C1 segment of cervical spinal cord (tissue), 14 donors: ENCODE results near the gene CREG1.

Experiments used
- DNase-seq, 14 donors: peaks; one replicate each; lab custom pipeline; 2025; lab: John Stamatoyannopoulos, UW

CREG1 gene

GRCh38 chr1:167532964-167533824, 20.4 kb downstream of the CREG1 start:
- DNase-seq, result peak in 1 of 14 donors; percentile 56

DNA sequence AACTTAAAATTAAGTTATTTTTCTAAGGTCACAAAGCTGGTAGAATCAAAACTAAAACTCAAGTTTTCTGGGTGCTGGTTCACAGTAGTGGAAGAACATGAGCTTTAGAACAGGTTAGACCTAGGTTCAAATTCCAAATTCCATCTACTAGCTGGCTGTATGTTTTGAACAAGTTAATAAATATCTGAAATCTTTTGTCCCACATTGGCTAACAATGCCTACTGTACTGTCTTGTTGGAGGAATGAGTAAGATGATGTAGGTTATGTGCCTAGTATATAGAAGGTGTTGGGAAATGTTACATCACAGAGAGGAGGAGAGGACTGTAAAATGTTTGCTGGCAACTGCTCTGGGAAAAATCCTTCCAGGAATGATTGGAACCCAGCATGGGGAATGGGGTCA, 21.2 kb downstream of the CREG1 start:
- no peak for DNase-seq

GRCh38 chr1:167529829-167530474, 23.6 kb downstream of the CREG1 start:
- peak in 1 of 14 donors; percentile 24 for DNase-seq

DNA sequence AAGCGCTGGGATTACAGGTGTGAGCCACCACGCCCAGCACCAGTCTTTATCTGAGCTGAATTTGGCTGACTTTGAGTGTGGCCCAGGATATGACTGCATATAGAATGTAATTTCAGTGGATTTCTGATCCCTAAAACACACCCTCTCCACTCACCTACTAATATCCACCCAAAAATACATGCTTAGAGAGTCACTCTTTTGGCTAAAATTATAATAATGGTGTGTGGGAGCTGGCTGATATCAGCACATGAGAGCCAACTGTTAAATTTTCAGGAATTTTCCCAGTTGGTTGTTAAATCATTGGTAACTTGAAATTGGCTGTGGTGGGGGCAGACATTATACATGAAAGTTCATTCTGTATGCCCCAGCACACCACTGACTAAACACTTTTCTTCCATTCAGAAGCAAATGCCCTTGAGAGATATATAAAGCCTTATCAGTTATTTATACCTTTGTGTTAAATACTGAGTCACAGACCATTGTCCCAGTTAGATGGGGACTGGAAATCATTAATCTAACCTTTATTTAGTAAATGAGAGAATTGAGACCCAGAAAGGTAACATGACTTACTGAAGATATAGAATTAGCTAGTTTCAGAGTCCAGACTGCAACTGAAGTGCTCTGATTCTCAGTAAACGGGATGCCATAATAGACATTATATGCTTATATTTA, 25.4 kb downstream of the CREG1 start:
- DNase-seq, result no peak

DNA sequence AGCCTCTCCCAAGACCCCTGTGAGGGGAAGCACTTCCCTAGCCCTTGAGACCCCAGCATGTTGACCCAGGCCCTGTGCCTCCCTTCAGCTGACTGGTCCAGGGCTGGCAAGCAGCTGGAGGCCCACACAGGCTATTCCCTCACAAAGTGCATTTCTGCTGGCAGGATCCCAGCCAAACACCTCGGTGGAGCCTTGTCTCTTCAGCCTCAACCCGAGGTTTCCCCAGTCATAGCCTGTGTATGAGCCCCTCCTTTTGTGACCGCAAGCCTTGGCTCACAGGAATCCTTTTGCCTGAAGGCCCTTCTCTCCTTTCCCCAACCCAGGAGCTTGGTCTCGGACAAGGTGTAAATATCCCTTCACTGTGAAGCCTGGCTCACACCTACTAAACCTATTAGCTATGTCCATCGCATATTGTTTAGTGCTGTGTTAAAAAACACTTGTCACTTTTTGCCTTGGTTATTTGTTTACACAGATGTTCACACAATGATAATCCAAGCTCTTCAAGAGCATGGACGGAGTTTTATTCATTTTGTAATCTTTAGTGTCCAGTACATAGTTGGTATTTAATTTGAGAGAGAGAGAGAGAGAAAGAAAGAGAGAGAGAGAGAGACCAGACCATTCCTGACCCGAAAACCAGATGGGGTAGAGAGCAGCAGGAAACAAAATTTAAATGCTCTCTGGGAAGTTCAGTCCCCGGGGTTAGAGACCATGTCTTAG, 26.7 kb downstream of the CREG1 start:
- DNase-seq, result no peak

- DNase-seq, result peak in 6 of 14 donors; percentile 10 to 55 (median 18)
Observed at GRCh38 chr1:167524651-167525050, 28.9 kb downstream of the CREG1 start.

DNA sequence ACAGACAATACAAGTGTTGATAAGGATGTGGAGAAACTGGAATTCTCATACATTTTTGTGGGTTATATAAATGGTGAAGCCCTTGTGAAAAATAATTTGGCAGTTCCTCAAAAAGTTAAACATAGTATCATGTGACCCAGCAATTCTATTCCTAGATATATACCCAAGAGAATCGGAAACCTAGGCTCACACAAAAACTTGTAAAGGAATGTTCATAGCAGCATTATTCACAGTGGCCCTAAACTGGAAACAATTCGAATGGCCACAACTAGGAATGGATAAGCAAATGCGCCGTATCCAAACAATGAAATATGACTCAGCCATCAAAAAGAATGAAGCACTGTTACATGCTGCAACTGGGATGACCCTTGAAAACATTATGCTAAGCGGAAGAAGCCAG, 31.3 kb downstream of the CREG1 start:
- DNase-seq, result no peak

GRCh38 chr1:167520711-167521206, 32.8 kb downstream of the CREG1 start:
- no peak for DNase-seq

DNA sequence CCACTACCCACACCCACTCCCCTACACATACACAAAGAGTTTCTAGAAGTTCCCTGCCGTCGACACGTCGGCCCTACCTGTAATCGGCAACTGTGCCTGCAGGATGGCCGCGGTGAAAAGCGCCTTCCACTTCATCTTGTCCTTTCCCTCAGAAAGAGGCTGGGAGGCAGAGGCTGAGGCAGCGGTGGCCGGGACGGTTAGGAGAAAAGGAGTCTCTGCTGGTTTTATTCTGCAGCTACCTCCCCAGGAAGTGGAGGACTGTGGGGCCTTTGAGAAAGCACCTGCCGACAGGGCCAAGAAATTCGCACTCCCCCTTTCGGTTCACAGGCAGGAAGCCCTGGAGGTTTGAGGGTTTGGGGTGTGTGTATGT, 35.2 kb downstream of the CREG1 start, which contains the start of gene CD247:
Gene CD247, minus strand, starts transcription at position 199 of the 370 bp plus-strand sequence. Its CDS starts 64 bp downstream, at position 135.
- DNase-seq, result no peak

GRCh38 chr1:167517535-167518330, 35.8 kb downstream of the CREG1 start:
- no peak for DNase-seq

GRCh38 chr1:167516404-167517388, 36.9 kb downstream of the CREG1 start:
- DNase-seq, result no peak

- DNase-seq, result no peak
Observed at GRCh38 chr1:167515893-167516321, 37.7 kb downstream of the CREG1 start.

DNA sequence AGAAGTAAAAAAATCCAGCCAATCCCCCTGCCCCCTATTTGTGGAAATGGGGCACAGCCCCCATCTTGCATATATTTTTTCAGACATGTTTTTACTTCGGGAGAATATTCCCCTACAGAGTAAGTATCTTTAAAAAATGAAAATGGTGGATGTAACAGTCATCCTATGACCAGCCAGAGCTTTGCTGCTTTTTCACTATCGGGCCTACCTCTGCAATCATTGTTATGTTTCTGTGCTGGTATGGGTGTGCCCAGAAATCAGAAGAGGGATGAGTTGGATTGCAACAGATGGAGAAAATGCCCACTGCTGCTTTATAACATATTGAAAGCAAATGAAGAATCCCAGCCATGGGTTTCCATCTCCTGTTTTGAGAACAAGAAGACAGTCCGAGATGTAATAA, 38.1 kb downstream of the CREG1 start:
- DNase-seq, result no peak

DNA sequence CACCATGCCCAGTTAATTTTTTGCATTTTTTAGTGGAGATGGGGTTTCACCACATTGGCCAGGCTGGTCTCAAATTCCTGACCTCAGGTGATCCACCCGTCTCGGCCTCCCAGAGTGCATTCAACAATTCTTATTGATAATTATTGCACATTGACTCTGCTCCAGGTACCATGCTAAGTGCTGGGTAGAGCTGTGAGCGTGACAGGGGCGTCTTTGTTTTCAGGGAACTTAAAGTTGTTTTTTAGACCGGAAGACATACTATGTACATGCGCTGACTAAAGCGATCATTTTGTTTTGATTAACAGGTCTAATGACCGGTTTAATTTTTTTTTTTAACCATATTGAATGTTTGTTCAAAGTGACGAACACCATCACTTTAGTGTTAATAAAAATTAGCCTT, 39.3 kb downstream of the CREG1 start:
- DNase-seq, result no peak

DNA sequence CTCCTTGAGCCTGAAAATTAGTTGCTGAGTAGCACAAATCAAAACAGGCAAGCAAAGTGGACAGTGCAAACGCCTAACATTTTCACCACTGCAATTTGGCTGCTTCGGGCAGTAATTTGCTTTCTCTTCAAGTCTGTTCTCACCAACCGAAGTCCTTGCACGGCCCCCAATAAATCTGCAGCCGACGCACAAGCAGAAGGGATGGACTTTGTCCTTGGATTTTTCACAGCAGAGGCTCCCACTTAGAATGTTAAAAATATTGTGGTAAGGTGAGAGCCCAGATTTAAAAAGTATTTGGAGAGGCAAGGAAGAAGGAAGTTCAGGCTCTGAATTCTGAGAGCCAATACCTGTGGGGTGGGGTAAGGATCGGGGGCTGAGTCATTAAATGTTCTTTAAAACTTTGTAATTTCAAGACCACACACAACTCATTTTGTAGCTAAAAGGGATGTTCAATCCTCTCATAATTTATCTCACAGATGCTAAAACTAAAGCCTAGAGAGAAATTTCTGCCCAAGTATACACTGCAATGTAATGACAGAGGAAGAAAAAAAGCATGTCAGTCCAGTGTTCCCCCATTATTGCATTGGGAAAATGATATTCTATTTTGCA, 41.4 kb downstream of the CREG1 start:
- DNase-seq, result no peak

GRCh38 chr1:167511374-167511986, 42.1 kb downstream of the CREG1 start:
- DNase-seq, result no peak

GRCh38 chr1:167510881-167511280, 42.7 kb downstream of the CREG1 start:
- no peak for DNase-seq

GRCh38 chr1:167510244-167510643, 43.3 kb downstream of the CREG1 start:
- DNase-seq, result no peak

GRCh38 chr1:167509587-167509986, 44.0 kb downstream of the CREG1 start:
- DNase-seq, result no peak
